Globus pallidus (tissue), 1 donor: ENCODE results near the gene PACSIN2.

ENCODE experiments used
- DNase-seq: peaks from one replicate; pipeline ENCODE4 v3.0.0-alpha.2; 2015; ENCODE audit warnings: low spot score

The PACSIN2 gene

GRCh38 chr22:42881982-42882656 lies 132.8 kb downstream of the PACSIN2 start:
- DNase-seq, result no peak

GRCh38 chr22:42881298-42881697 lies 133.7 kb downstream of the PACSIN2 start:
- no peak for DNase-seq

GRCh38 chr22:42880815-42881214 lies 134.1 kb downstream of the PACSIN2 start:
- DNase-seq, result no peak

DNA sequence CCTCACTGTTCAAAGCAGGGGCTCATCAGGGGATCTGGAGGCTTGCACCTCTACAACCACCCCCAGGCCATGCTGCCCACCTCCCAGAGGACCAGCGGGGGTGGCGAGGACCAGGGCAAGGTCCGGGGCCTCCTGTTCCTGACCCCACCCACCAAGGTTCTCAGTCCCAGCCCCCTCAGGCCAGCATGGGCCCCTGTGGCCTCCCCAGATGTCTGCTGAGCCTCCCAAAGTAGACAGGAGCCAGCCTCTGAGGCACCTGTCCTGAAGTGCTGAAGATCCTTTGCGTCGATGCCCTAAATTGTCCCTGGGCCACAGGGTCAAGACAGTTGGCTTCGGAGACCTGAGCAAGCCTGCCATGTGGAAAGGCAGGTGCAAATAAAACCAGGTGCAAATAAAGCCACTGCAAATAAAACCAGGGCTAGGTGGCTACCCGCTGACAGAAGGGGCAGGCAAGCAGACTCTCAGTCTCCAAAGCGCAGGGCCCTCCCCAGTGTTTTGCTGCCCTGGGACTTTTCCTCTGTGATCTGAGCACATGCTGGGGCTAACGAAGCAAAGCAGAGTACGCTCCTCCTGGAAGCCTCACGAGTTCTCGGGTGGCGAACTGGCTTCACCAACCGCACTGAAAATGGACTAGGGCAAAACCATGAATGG lies 135.5 kb downstream of the PACSIN2 start:
- DNase-seq, result no peak

- DNase-seq, result no peak
These were observed 136.2 kb downstream of the PACSIN2 start for GRCh38 chr22:42878561-42879305.

GRCh38 chr22:42877597-42878340 lies 137.2 kb downstream of the PACSIN2 start:
- no peak for DNase-seq

GRCh38 chr22:42877158-42877557 lies 137.8 kb downstream of the PACSIN2 start:
- no peak for DNase-seq

DNA sequence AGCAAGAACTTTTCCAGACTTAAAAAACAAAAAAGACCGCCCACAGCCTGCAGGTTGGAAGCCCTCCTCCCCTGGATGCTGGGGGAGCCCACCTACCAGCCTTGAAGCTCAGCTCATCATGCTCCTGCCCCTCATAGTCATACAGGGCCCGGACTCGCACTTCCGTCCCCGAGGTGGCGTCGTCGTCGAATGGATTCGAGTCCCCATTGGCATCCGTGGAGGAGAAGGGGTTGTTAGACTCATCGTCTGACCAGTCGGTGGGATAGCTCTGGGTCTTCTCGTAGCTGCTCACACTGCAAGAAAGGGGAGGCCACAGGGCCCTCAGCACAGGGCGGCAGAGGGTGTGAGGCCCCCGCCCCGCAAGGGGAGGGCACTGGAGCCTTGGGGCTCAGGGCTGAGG lies 138.9 kb downstream of the PACSIN2 start:
- DNase-seq, result no peak

DNA sequence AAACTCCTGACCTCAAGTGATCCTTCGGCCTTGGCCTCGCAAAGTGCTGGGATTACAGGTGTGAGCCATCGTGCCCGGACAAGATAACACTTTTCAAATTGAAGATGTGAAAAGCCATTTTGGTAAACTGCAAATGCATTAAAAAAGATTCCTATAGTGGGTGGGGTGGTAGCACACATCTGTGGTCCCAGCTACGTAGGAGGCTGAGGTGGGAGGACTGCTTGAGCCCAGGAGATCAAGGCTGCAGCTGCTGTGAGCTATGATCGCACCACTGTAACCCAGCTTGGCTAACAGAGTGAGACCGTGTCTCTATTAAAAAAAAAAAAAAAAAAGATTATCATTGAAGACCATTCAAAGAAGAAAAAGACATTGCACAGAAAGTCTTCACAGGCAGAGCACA lies 140.9 kb downstream of the PACSIN2 start:
- DNase-seq, result no peak

- no peak for DNase-seq
These were observed 141.6 kb downstream of the PACSIN2 start for GRCh38 chr22:42873356-42873755.

GRCh38 chr22:42872821-42873220 lies 142.1 kb downstream of the PACSIN2 start:
- DNase-seq, result no peak

DNA sequence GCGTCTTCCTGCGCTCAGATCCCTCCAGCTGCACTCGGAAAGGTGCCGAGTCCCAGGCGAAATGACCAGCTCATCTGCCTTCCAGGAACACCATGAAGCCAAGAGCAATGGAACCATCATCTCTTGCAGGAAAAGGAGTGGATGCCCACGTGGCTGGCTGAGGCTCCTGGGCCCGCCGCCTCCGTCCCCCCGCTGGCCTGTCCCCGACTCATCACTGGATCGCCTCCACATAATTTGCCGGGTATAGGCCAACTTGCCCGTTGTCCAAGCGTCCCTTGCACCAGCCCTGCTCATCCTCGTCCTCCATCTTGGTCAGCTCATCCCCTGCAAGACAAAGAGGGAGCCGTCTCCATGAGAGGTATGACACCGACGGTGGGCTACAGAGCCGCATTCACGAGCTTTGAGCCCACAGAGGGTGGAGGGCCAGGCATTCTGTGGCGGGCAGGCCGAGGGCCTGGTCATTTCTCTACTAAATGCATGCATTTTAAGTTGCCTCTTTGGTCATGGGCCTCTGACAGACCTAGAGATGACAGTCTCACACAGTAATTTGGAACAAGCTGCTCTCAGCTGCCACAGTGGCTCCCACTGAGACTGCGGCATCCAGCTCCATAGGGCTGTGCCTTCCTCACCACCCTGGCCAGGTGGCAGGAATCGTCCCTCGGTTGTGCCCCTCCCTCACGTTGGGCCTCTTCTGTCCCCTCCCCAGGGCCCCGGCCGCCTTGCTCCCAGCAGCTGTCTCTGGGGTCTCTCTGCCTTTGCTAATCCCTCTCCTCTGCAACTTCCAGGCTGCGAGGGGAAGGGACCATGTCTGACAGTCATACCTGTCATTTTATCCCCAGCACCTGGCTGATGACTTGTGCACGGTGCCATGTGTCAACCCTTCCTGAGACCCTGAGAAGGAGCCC lies 143.6 kb downstream of the PACSIN2 start:
- DNase-seq, result no peak

GRCh38 chr22:42869888-42870480 lies 145.0 kb downstream of the PACSIN2 start:
- no peak for DNase-seq

- no peak for DNase-seq
These were observed 145.5 kb downstream of the PACSIN2 start for GRCh38 chr22:42869463-42869862.

DNA sequence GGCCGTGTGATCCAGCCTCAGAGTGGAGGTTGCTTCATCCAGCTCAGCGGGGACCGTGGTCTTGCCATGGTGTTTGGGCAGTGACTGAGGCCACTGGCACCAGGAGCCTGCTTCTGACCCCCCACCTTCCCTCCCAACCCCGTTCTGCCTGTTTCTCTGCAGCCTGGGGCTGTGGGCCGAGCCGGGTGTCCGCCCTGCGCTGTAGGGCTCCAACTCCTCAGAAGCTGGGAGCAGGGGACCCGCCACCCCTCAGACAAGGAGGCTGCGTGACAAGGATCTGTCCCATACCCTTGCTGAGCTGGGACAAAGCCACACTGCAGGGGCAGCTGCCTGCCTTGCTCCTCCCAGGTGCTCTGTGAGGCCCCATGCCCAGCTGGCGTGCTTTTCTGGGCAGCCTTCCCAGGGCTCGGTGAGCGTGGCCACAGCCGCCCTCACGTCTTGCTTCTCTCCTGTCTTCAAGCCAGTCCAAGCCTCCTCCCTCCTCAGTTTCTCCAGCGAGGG lies 146.1 kb downstream of the PACSIN2 start:
- no peak for DNase-seq

GRCh38 chr22:42866100-42866499 lies 148.8 kb downstream of the PACSIN2 start:
- no peak for DNase-seq

DNA sequence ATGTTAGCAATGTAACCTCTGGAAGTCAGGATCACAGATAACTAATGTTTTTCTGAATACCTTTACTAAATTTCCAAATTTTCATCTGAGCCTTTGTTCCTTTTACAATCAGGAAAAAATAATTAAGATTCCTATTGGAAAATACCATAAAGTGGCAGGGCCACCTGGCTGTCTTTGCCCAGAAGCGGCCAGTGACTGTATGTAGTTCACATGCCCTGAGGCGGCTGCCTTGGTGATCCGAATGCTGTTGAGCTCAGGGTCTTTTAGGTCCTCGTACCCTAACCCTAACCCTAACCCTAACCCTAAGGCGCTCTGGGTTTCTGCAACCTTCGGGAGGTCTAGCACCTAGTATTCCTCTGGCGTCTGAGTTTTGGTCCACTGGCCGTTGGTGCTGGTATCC lies 149.4 kb downstream of the PACSIN2 start:
- DNase-seq, result no peak

DNA sequence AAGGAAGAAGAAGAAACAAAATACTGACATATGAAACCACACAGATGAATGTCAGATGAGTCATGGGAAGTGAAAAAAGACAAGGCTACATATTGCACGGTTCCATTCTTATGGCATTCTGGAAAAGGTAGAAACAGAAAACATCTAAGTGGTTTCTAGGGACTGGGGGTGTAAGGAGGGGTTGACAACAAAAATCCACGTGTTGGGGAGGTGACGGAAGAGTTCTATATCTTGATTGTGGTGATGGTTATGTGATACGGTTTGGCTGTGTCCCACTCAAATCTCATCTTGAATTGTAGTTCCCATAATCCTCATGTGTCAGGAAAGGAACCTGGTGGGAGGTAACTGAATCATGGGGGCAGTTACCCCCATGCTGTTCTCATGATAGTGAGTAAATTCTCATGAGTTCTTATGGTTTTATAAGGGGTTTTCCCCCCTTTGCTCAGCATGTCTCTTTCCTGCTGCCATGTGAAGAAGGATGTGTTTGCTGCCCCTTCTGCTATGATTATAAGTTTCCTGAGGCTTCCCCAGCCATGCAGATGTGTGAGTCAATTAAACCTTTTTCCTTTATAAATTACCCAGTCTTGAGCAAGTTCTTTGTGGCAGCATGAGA lies 151.5 kb downstream of the PACSIN2 start:
- no peak for DNase-seq

- DNase-seq, result no peak
These were observed 152.8 kb downstream of the PACSIN2 start for GRCh38 chr22:42862045-42862734.

DNA sequence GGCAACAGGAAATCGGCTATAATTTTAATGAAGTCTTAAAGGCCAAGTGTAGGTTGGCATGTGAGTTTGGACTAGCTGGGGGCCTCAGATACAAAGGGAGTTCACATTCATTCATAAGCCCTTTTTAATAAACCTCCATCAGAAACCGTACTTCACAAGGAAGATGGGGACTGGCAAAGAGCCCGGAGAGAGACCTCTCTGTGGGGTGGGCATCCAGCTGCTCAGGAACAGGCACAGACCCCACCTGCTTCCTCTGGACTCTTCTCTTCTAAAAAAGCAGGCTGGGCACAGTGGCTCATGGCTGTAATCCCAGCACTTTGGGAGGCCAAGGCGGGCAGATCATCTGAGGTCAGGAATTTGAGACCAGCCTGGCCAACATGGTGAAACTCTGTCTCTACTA lies 154.0 kb downstream of the PACSIN2 start:
- DNase-seq, result no peak
